Posterior vena cava (tissue), 2 donors: ENCODE measurements around the gene NALCN. TPM values are rescaled to one million over a fixed set of nuclear protein-coding genes. Genes with fewer than 3 reads are reported as not detected.

Experiments used
- DNase-seq: peaks from one replicate; pipeline ENCODE4 v3.0.0-alpha.2; 2020; ENCODE audit warnings: low spot score
- intact Hi-C, 2 donors: fragments of 100-400 bp; cut with DNase I; formaldehyde crosslinking; loops; one replicate each; pipeline versions ENCODE4 v1.14.1 to v1.14.2; 2022 to 2023
- long read RNA-seq, 2 donors: library from polyadenylated mRNA; unstranded; transcript quantifications; one replicate each; pipeline ENCODE4 v2.0.0, GENCODE V29; 2020 to 2021
- total RNA-seq, 2 donors: library from RNA; stranded (reverse); fragmentation: NEBNext Ultra II Directional; extraction: Animal tissue kit (Norgen Biotek cat#: 25700); gene quantifications; one replicate each; pipeline ENCODE4 v1.2.1, GENCODE V29; 2021
- donor health status: DM: yes; HTN: yes; CAD: no.
- donor health status: DM: yes; HTN: yes; CAD: no.

NALCN gene
- total RNA-seq, result 10 to 100 TPM; 17.0 to 18.9 TPM
- long read RNA-seq, donor 1, partial matches to known transcripts, result 1 of 7 reads
- long read RNA-seq, donor 1, other reads (novel, unspliced or antisense), result 6 of 7 reads
- long read RNA-seq, donor 2, partial matches to known transcripts, result 3 of 9 reads
- long read RNA-seq, donor 2, other reads (novel, unspliced or antisense), result 6 of 9 reads

DNA sequence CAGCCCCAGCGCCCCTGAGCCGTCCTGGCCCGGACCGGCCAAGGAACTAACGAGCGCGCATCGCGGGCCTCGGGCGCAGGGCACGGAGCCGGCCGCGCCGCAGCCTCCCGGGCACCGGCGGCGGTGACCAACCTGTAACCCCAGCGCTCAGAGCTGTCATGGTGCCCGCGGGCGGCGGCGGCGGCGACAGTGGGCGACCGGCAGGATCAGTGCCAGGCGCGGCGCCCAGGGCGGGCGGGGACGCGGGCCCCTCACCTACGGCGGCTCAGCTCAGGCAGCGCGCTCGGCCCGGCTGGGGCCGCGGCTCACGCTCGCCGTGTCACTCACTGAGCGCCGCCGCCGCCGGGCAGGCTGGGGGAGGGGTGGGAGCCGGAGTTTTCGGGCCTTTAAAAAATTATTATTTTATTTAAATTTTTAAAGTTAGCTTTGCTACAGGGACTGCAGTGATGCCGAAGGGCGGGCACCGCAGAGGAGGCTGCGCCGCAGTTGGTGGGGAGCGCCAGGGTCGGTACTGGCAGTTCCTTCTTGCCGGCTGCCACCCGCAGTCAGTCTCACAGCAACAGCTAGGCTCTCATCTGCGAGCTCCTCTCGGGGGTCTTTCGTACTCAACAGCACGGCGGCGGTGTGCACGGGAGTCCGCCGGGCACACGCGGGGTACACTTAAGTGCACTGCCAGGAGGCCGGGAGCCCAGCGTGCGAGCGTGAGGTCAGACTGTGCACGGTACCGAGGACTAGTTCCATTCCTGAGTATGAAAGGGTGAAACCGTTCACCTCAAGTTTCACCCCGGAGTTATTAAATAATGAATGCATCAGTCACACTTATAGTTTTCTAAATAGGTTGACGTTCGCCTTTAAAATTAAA, at the start of gene NALCN:
NALCN (minus strand) TSS at position 328 of the 862 bp plus-strand sequence. CDS start 17,382 bp downstream, outside the sequence.
- DNase-seq, result peak; percentile 82
- intact Hi-C loops, result no loop called here

DNA sequence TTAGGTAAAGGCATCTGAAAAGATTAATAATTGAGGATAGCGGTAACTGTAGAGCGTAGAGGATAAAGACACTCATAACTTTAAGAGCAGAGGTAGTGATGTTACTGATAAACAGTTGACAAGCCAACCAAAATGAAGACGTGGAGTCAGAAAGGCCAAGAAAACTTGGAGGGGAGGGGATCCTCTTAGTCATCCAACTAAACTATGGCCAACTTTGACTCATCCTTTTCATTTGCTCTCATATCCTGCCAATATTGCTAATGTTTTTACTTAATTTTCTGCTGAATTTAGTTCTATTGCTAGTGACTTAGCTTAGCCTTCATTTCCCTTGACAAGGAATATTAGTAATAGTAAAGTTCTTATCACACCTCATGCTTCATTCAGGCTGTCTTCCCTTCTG, 49.6 kb upstream of the NALCN start:
- intact Hi-C loops, result no loop called here
- no peak for DNase-seq

DNA sequence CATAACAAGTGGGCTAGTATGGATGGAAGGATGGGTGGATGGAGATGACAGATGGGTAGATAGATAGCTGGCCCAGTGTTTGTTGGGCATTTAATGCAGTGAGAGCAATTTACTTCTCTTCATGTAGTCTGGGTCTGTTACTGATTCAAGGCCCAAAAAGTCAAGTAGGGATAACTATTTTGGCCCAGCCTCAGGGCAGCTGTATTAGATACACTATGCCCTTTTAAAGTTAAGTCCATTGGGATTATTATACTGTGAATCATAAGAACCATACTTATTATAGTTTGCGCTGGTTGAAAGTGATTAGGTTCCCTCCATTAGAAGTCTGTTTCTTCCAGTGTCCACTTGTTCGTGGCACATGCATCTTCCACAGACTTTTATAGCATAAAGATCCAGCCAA, 40.9 kb upstream of the NALCN start:
- DNase-seq, result no peak
- intact Hi-C loops, result loop anchor here (10.0 kb wide), 2 partner anchors 62 to 152 kb away; no protein-coding TSS in a partner anchor

- DNase-seq, result no peak
- intact Hi-C loops, result loop anchor here (10.0 kb wide), 2 partner anchors 61 to 151 kb away; no protein-coding TSS in a partner anchor
These were observed 39.6 kb upstream of the NALCN start for GRCh38 chr13:101455863-101456262.

DNA sequence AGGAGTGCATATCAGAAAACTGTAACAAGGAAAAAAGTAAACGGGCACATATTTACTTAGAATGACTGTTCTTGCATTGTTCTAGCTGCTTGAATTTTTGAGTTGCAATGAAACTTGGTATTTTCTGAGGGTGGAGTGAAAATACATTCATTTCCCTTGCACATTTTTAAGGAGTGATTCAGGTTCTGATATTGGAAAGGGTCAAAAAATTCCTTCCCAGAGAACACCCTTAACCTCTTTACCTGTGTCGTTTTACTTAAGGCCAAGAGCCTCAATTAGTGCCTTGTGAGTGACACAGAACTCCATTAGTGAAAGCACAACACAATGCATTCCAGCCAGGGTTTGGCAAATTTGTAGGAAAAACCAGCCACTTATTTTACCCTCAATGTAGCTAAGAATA, 38.5 kb upstream of the NALCN start:
- DNase-seq, result no peak
- intact Hi-C loops, result loop anchor here (10.0 kb wide), 2 partner anchors 60 to 150 kb away; no protein-coding TSS in a partner anchor

- intact Hi-C loops, result loop anchor here (10.0 kb wide), 2 partner anchors 59 to 149 kb away; no protein-coding TSS in a partner anchor
- DNase-seq, result no peak
These were observed 37.5 kb upstream of the NALCN start for GRCh38 chr13:101453784-101454201.

GRCh38 chr13:101452519-101453485, 36.5 kb upstream of the NALCN start, which contains the start of gene ITGBL1:
ITGBL1 (plus strand) TSS chr13:101452675; CDS start chr13:101452834, 159 bp downstream.
- DNase-seq, result no peak
- intact Hi-C loops, result loop anchor here (10.0 kb wide), 2 partner anchors 58 to 148 kb away; no protein-coding TSS in a partner anchor

DNA sequence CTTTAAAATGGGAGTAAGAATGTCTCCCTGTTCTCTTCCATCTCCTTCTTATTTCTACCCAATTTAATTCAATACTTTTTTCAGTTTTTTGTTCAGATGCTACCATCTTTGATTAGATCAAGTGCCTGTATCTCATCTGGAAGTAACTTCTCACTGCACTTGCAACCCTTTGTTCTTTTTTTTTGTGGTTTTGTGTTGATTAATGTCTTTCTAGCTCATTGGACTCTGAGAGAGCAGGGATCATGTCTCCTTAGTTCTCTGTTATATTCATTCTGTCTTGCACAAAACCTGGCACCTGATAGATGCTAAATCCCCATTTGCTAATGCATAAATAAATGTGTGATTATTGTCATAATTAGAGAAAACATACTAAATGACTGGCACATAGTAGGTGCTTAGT, 35.3 kb upstream of the NALCN start:
- intact Hi-C loops, result loop anchor here (10.0 kb wide), 2 partner anchors 57 to 147 kb away; no protein-coding TSS in a partner anchor
- no peak for DNase-seq

GRCh38 chr13:101450749-101451130, 34.4 kb upstream of the NALCN start:
- DNase-seq, result no peak
- intact Hi-C loops, result loop anchor here (10.0 kb wide), 2 partner anchors 56 to 146 kb away; no protein-coding TSS in a partner anchor

- DNase-seq, result no peak
- intact Hi-C loops, result loop anchor here (10.0 kb wide), 2 partner anchors 55 to 145 kb away; no protein-coding TSS in a partner anchor
These were observed 33.8 kb upstream of the NALCN start for GRCh38 chr13:101449790-101450748.

DNA sequence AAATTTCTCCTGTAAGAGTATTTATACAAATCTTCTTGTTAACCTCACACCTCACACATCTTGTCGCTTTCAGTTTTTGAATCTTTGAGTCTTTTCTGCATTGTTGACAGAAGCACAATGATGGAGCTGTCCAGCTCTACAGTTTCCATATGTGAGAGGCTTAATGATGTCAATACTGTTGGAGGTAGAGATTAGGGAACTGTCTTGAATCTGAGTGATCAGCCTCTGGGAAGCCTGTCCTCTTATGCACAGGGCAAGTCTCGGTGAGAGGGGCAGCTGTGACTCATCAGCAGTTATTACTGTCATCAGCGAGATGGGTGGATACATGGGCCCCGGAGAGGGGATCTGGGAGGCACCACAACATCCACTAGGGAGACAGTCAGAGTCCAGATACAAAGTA, 31.5 kb upstream of the NALCN start:
- intact Hi-C loops, result no loop called here
- DNase-seq, result no peak

GRCh38 chr13:101434486-101434885, 18.2 kb upstream of the NALCN start:
- intact Hi-C loops, result no loop called here

GRCh38 chr13:101433895-101434294, 17.6 kb upstream of the NALCN start:
- intact Hi-C loops, result no loop called here

More at GRCh38 chr13:101434486-101434885, 18.2 kb upstream of the NALCN start:
- DNase-seq, result no peak

GRCh38 chr13:101429733-101430132, 13.4 kb upstream of the NALCN start:
- intact Hi-C loops, result no loop called here

More at GRCh38 chr13:101433895-101434294, 17.6 kb upstream of the NALCN start:
- no peak for DNase-seq

GRCh38 chr13:101425623-101426022, 9.3 kb upstream of the NALCN start:
- no peak for DNase-seq
- intact Hi-C loops, result no loop called here

More at GRCh38 chr13:101429733-101430132, 13.4 kb upstream of the NALCN start:
- DNase-seq, result no peak

DNA sequence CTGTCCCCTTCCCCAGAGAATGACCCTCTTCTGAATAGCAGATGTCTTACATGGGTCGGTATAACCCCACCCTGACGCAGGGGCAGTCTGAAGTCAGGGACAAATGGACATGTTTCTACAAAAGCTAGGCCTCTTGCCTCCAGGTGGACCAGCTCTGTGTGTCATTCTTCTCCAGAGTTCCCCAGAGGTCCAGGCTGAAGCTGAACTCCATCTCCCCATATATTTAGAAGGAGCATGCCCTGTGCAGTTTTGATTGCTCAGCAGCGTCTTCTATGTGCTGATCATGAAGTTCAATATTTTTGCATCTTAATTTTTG, 8.8 kb upstream of the NALCN start:
- no peak for DNase-seq
- intact Hi-C loops, result no loop called here

DNA sequence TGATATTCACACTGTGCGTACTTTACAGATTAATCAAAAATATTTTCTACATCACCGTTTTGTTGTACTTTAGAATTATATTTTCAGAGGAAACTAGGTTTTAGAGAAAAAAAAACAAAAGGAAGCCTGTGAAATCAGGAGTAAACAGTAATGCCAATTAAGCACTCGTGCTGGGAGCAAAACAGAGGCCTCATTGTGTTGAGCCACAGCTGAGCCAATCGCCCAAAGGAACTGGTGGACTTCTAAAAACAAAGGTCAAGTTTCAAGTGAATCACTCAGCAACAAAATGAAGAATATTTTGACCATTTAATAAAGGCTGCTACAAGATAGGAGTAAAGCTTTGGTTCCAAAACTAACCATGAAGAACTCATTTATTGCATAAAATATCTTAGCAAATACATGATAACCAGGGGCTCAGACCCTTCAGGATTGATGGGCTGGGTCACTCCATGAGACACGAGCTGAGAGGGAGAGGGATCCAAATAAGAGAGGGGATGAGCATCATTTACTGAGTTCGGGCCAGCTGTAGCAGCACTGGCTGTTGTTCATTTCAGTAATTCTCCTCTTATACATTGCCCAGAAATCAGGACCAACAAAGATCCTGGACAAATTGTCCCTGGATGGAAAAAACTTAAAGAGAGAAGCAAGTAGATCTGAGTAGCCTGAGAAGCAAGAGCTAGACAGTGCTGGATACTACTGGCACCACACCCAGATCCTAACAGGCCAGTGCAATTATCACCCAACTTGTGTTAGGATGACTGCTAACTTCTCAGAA, 8.3 kb upstream of the NALCN start:
- DNase-seq, result no peak
- intact Hi-C loops, result no loop called here
